GM12892 (cell line): ENCODE measurements around the gene PRSS50.

Source experiments
- POLR2A ChIP-seq: IDR thresholded peaks from 2 replicates; pipeline ENCODE4 v1.6.1; 2011; ENCODE audit warnings: low read depth, low read length, control low read depth
- TAF1 ChIP-seq: IDR thresholded peaks from 2 replicates; pipeline ENCODE4 v1.6.1; 2011; ENCODE audit warnings: low read depth, mild to moderate bottlenecking, control low read depth, low read length, borderline replicate concordance

DNA sequence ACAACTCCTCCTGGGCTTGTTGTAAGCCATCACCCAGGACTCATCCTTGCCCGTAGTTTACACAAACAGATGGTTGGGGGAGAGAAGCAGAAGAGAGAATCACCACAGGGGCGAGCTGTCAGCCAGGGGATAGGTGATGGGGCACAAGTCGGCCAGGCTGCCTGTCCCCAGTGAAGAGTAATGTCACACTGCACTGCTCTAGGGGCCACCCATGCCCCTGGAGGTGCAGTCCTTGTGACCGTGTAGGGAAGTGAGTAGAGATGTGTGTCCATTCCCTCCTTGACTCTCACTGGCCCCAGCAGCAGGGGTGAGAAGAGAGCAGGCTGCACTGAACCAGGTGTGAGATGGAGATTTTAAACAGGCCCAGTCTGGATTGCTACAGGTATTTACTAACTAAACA is 17.1 kb upstream of the PRSS50 start:
- TF ChIP-seq POLR2A (no peak), TAF1 (no peak)
